ENCODE results near the gene ZC3H12D. TPM values are rescaled to one million over a fixed set of nuclear protein-coding genes. Genes with fewer than 3 reads are reported as not detected.

Gene ZC3H12D
- total and polyA plus RNA-seq, 2 experiments from 2014 or later = 0.07 TPM; not detected in 1

GRCh38 chr6:149464411-149464810 lies 20.4 kb downstream of the ZC3H12D start:
- no peaks in the 10 kb centered on the region for H3K36me3 Mint-ChIP-seq (ENCODE audit: low read depth)
- ATAC-seq (no peak), DNase-seq (ENCODE audit: low spot score) (no peak)
- Histone ChIP-seq H3K4me3 (no peak overlapping the region), H3K9me2 (ENCODE audit: insufficient read depth) (no peaks in the 10 kb centered on the region), H3K4me2 (no peak overlapping the region), H3K4me1 (ENCODE audit: insufficient read depth) (no peaks in the 10 kb centered on the region), H3F3A (replicated peaks; ENCODE audit: low read depth) (no peaks in the 10 kb centered on the region), H4K20me1 (replicated peaks; ENCODE audit: insufficient read depth) (no peaks in the 10 kb centered on the region), H3K79me2 (replicated peaks; ENCODE audit: insufficient read depth) (no peaks in the 10 kb centered on the region), H3K27ac (ENCODE audit: low read depth) (no peak overlapping the region), H3K36me3 (ENCODE audit: insufficient read depth) (no peaks in the 10 kb centered on the region), H3K27me3 (ENCODE audit: insufficient read depth) (no peaks in the 10 kb centered on the region), H2AFZ (no peak overlapping the region)
- H3K4me3 Mint-ChIP-seq = no peak overlapping the region
- no peak overlapping the region for H3K27ac Mint-ChIP-seq
- no peak for TF ChIP-seq STAT1 (IDR thresholded peaks at IDR 0.05; ENCODE audit: unreplicated experiment)
- no peak for TF ChIP-seq ETS1 (IDR thresholded peaks at IDR 0.05)
- H3K9me3 Mint-ChIP-seq = no peaks in the 10 kb centered on the region
- H3K4me1 Mint-ChIP-seq = no peaks in the 10 kb centered on the region
- H3K27me3 Mint-ChIP-seq (ENCODE audit: insufficient read depth, low read depth, poor library complexity) = peaks cover 8% of the 10 kb centered on the region

GRCh38 chr6:149463781-149464180 lies 21.0 kb downstream of the ZC3H12D start:
- peaks cover 8% of the 10 kb centered on the region for H3K27me3 Mint-ChIP-seq (ENCODE audit: insufficient read depth, low read depth, poor library complexity)
- Histone ChIP-seq H3F3A (replicated peaks; ENCODE audit: low read depth) (no peaks in the 10 kb centered on the region), H3K4me2 (no peak overlapping the region), H3K4me1 (ENCODE audit: insufficient read depth) (no peaks in the 10 kb centered on the region), H3K79me2 (replicated peaks; ENCODE audit: insufficient read depth) (no peaks in the 10 kb centered on the region), H3K4me3 (no peak overlapping the region), H4K20me1 (replicated peaks; ENCODE audit: insufficient read depth) (no peaks in the 10 kb centered on the region), H2AFZ (no peak overlapping the region), H3K36me3 (ENCODE audit: insufficient read depth) (no peaks in the 10 kb centered on the region), H3K27me3 (ENCODE audit: insufficient read depth) (no peaks in the 10 kb centered on the region), H3K9me2 (ENCODE audit: insufficient read depth) (no peaks in the 10 kb centered on the region), H3K27ac (ENCODE audit: low read depth) (no peak overlapping the region)
- no peak overlapping the region for H3K27ac Mint-ChIP-seq
- no peak for DNase-seq (ENCODE audit: low spot score)
- no peaks in the 10 kb centered on the region for H3K4me1 Mint-ChIP-seq
- no peak overlapping the region for H3K4me3 Mint-ChIP-seq
- no peaks in the 10 kb centered on the region for H3K36me3 Mint-ChIP-seq (ENCODE audit: low read depth)
- H3K9me3 Mint-ChIP-seq = no peaks in the 10 kb centered on the region
- ATAC-seq = no peak
- TF ChIP-seq EZH2phosphoT487 (IDR thresholded peaks at IDR 0.05; ENCODE audit: unreplicated experiment) (no peak), JUNB (IDR thresholded peaks at IDR 0.05; ENCODE audit: unreplicated experiment) (no peak), ZNF462 (CRISPR knock-in tag; IDR thresholded peaks at IDR 0.05) (no peak), CTCF (conservative IDR thresholded peaks at IDR 0.05; ENCODE audit: low read depth in 2 of 2) (no peak), ZNF331 (CRISPR knock-in tag; IDR thresholded peaks at IDR 0.05; ENCODE audit: low read depth) (no peak), ZNF114 (CRISPR knock-in tag; IDR thresholded peaks at IDR 0.05) (no peak), STAT1 (IDR thresholded peaks at IDR 0.05; ENCODE audit: unreplicated experiment) (no peak), ETS1 (IDR thresholded peaks at IDR 0.05) (no peak), NANOG (IDR thresholded peaks at IDR 0.05; ENCODE audit: borderline replicate concordance) (no peak)
